CD14-positive monocyte (primary cell): ENCODE data around the gene LPIN1. TPM values are rescaled to one million over a fixed set of nuclear protein-coding genes. Genes with fewer than 3 reads are reported as not detected.

ENCODE experiments used
- DNase-seq, 3 donors: peaks; one replicate each; pipeline ENCODE4 v3.0.0-alpha.2; 2011 to 2022
- H2AFZ ChIP-seq: 2 replicates; pipeline ENCODE4 v1.6.0; 2012; ENCODE audit warnings: mild to moderate bottlenecking, low read depth, low read length, inconsistent platforms; ENCODE audit not compliant: insufficient read depth, poor library complexity, severe bottlenecking
- H3K27ac ChIP-seq, 2 donors: 1 replicate in 1 of 2; 2 replicates in 1 of 2; pipeline ENCODE4 v1.5.1; 2012 to 2013; ENCODE audit warnings: low read length in 2 of 2, control low read depth in 1 of 2, inconsistent platforms in 1 of 2, low read depth in 1 of 2, mild to moderate bottlenecking in 1 of 2
- H3K27me3 ChIP-seq, 2 donors: one replicate each; pipeline versions ENCODE4 v1.6.0 to v1.6.1; 2011 to 2013; ENCODE audit warnings: low read length in 2 of 2; ENCODE audit not compliant: control insufficient read depth in 2 of 2, insufficient read depth in 2 of 2
- H3K36me3 ChIP-seq, 2 donors: replicated peaks in 1 of 2; 1 replicate in 1 of 2; 2 replicates in 1 of 2; pipeline versions ENCODE4 v1.5.1 to v1.6.1; 2012 to 2013; ENCODE audit warnings: low read length in 2 of 2, control low read depth in 1 of 2, inconsistent platforms in 1 of 2, mild to moderate bottlenecking in 1 of 2; ENCODE audit not compliant: insufficient read depth in 2 of 2, control insufficient read depth in 1 of 2
- H3K4me1 ChIP-seq, 2 donors: 1 replicate in 1 of 2; 2 replicates in 1 of 2; pipeline versions ENCODE4 v1.5.1 to v1.6.1; 2012 to 2013; ENCODE audit warnings: low read length in 2 of 2, control low read depth in 1 of 2, inconsistent platforms in 1 of 2, mild to moderate bottlenecking in 1 of 2, moderate library complexity in 1 of 2; ENCODE audit not compliant: insufficient read depth in 2 of 2, control insufficient read depth in 1 of 2
- H3K4me2 ChIP-seq: replicated peaks from 2 replicates; pipeline ENCODE3; 2012; ENCODE audit warnings: low read length, moderate library complexity, mild to moderate bottlenecking; ENCODE audit not compliant: poor library complexity, severe bottlenecking; ENCODE audit errors: extremely low read depth
- H3K4me3 ChIP-seq, 3 experiments: fragments of 200-600 bp in 1 of 3; sonication (generic) in 1 of 3; replicated peaks in 1 of 3; 1 replicate in 2 of 3; 2 replicates in 1 of 3; pipeline ENCODE4 v1.5.1; 2011 to 2013; ENCODE audit warnings: low read length in 3 of 3, mild to moderate bottlenecking in 3 of 3, control low read depth in 2 of 3, low read depth in 2 of 3, inconsistent platforms in 1 of 3, moderate library complexity in 1 of 3
- H3K79me2 ChIP-seq: 2 replicates; pipeline ENCODE4 v1.6.0; 2012; ENCODE audit warnings: mild to moderate bottlenecking, control low read depth, inconsistent platforms, low read length, moderate library complexity; ENCODE audit not compliant: insufficient read depth
- H3K9ac ChIP-seq: 2 replicates; pipeline ENCODE4 v1.6.0; 2017; ENCODE audit warnings: low read length, mild to moderate bottlenecking; ENCODE audit not compliant: insufficient read depth, poor library complexity, severe bottlenecking
- H3K9me3 ChIP-seq, 2 donors: replicated peaks in 1 of 2; 1 replicate in 1 of 2; 2 replicates in 1 of 2; pipeline versions ENCODE4 v1.5.1 to v1.6.1; 2012 to 2013; ENCODE audit warnings: low read length in 2 of 2, control low read depth in 1 of 2; ENCODE audit not compliant: control insufficient read depth in 1 of 2, insufficient read depth in 1 of 2
- H4K20me1 ChIP-seq: 2 replicates; pipeline ENCODE4 v1.6.0; 2012; ENCODE audit warnings: mild to moderate bottlenecking, low read length, control low read depth, moderate library complexity; ENCODE audit not compliant: insufficient read depth
- H3K27ac Mint-ChIP-seq, 7 donors: one replicate each; pipeline ENCODE4 v1.8.0; 2020; ENCODE audit warnings: mild to moderate bottlenecking in 7 of 7, mixed read lengths in 7 of 7, moderate library complexity in 6 of 7, inconsistent platforms in 2 of 7
- H3K27me3 Mint-ChIP-seq, 3 donors: one replicate each; pipeline ENCODE4 v1.8.0; 2021 to 2022; ENCODE audit warnings: low read depth in 3 of 3, mild to moderate bottlenecking in 3 of 3, mixed read lengths in 3 of 3, moderate library complexity in 3 of 3, inconsistent platforms in 1 of 3
- H3K36me3 Mint-ChIP-seq, 2 donors: one replicate each; pipeline ENCODE4 v1.8.0; 2020; ENCODE audit warnings: mixed read lengths in 2 of 2, inconsistent platforms in 1 of 2, mild to moderate bottlenecking in 1 of 2
- H3K4me1 Mint-ChIP-seq: one replicate; pipeline ENCODE4 v1.8.0; 2020; ENCODE audit warnings: mild to moderate bottlenecking, mixed read lengths
- H3K4me3 Mint-ChIP-seq, 2 donors: one replicate each; pipeline ENCODE4 v1.8.0; 2020; ENCODE audit warnings: mild to moderate bottlenecking in 2 of 2, mixed read lengths in 2 of 2, moderate library complexity in 1 of 2
- H3K9me3 Mint-ChIP-seq, 7 donors: one replicate each; pipeline ENCODE4 v1.8.0; 2020 to 2022; ENCODE audit warnings: mixed read lengths in 7 of 7, mild to moderate bottlenecking in 6 of 7, moderate library complexity in 6 of 7, inconsistent platforms in 2 of 7
- CTCF ChIP-seq: fragments of 200-600 bp; IDR thresholded peaks from one replicate; pipeline ENCODE4 v1.8.0; 2022; ENCODE audit warnings: antibody characterized with exemption, mild to moderate bottlenecking
- WGBS: methylation state at CpG from one replicate; pipeline ENCODE4 v1.1.5; 2013; ENCODE audit warnings: missing lambda C conversion rate; ENCODE audit not compliant: insufficient coverage; 5-methylcytosine and 5-hydroxymethylcytosine counted together
- intact Hi-C, 2 donors: fragments of 100-400 bp; cut with micrococcal nuclease; formaldehyde crosslinking; loops; one replicate each; pipeline versions ENCODE4 v1.15.0 to v1.15.1; 2023
- polyA plus RNA-seq, 3 donors: library from polyadenylated mRNA; depleted of rRNA in 1 of 3; unstranded in 2 of 3; stranded (reverse) in 1 of 3; fragments of 300-500 nt in 2 of 3; fragments of >200 nt in 1 of 3; fragmentation: Illumina TruSeq in 2 of 3; gene quantifications; 1 replicate in 2 of 3; 2 replicates in 1 of 3; pipeline ENCODE4 v1.2.3, GENCODE V29; 2012 to 2021

The LPIN1 gene
- polyA plus RNA-seq, 3 donors = 1.8 to 17.6 (median 2.7) TPM

- intact Hi-C loops = loop anchor here (5.0 kb wide), 4 partner anchors 35 to 300 kb away; no protein-coding TSS in a partner anchor
- Histone ChIP-seq H3K9ac (no peak overlapping the region), H3K27me3 (no peaks in the 10 kb centered on the region), H3K4me3 (no peak overlapping the region), H3K4me2 (no peak overlapping the region), H4K20me1 (peaks cover 4% of the 10 kb centered on the region), H3K4me1 (peaks cover 16 to 20% of the 10 kb centered on the region in 2 donors), H3K27ac (no peak overlapping the region), H3K79me2 (no peaks in the 10 kb centered on the region), H3K36me3 (peaks cover 33 to 54% of the 10 kb centered on the region in 2 donors), H3K9me3 (no peaks in the 10 kb centered on the region), H2AFZ (no peak overlapping the region)
- Mint-ChIP-seq H3K27ac (peak overlapping the region in 1 of 7 donors; percentile 33), H3K36me3 (peaks cover 65 to 69% of the 10 kb centered on the region in 2 donors), H3K27me3 (peaks cover 0 to 3% (median 1%) of the 10 kb centered on the region in 3 donors), H3K9me3 (no peaks in the 10 kb centered on the region), H3K4me3 (no peak overlapping the region), H3K4me1 (peaks cover 23% of the 10 kb centered on the region)
- TF ChIP-seq CTCF = no peak
- DNase-seq = no peak
- 70% methylated on average over 22 of the region's 24 CpGs for WGBS
Measured at GRCh38 chr2:11777066-11777782, 30.8 kb downstream of the LPIN1 start.

- H3K4me1 ChIP-seq = peaks cover 16 to 20% of the 10 kb centered on the region in 2 donors
Measured at GRCh38 chr2:11777886-11778415, 31.5 kb downstream of the LPIN1 start.

More at GRCh38 chr2:11777886-11778415, 31.5 kb downstream of the LPIN1 start:
- H3K27ac Mint-ChIP-seq = no peak overlapping the region
- H2AFZ ChIP-seq = no peak overlapping the region
- DNase-seq = no peak
- no peaks in the 10 kb centered on the region for H3K9me3 Mint-ChIP-seq
- TF ChIP-seq CTCF = no peak
- no peak overlapping the region for H3K4me3 ChIP-seq
- H3K36me3 ChIP-seq = peaks cover 39 to 54% of the 10 kb centered on the region in 2 donors
- no peaks in the 10 kb centered on the region for H3K27me3 ChIP-seq
- 94% methylated on average over 8 of the region's 13 CpGs for WGBS
- H3K4me2 ChIP-seq = peak overlapping the region; percentile 0
- peak overlapping the region in 1 of 2 donors; percentile 53 for H3K4me3 Mint-ChIP-seq
- no peaks in the 10 kb centered on the region for H3K9me3 ChIP-seq
- H3K36me3 Mint-ChIP-seq = peaks cover 67 to 72% of the 10 kb centered on the region in 2 donors
- H3K27ac ChIP-seq = no peak overlapping the region
- H3K27me3 Mint-ChIP-seq = peaks cover 0 to 3% (median 1%) of the 10 kb centered on the region in 3 donors
- intact Hi-C loops = loop anchor here (2.0 to 5.0 kb wide), 5 partner anchors 36 to 301 kb away; no protein-coding TSS in a partner anchor
- H3K9ac ChIP-seq = no peak overlapping the region
- peaks cover 4% of the 10 kb centered on the region for H4K20me1 ChIP-seq
- peaks cover 23% of the 10 kb centered on the region for H3K4me1 Mint-ChIP-seq
- H3K79me2 ChIP-seq = no peaks in the 10 kb centered on the region
